ENCODE measurements around the gene ERFL. TPM values are rescaled to one million over a fixed set of nuclear protein-coding genes. Genes with fewer than 3 reads are reported as not detected.

ERFL gene
- total and polyA plus RNA-seq, 4 experiments from 2014 or later = 0.11 to 9.2 (median 6.6) TPM; not detected in 1

DNA sequence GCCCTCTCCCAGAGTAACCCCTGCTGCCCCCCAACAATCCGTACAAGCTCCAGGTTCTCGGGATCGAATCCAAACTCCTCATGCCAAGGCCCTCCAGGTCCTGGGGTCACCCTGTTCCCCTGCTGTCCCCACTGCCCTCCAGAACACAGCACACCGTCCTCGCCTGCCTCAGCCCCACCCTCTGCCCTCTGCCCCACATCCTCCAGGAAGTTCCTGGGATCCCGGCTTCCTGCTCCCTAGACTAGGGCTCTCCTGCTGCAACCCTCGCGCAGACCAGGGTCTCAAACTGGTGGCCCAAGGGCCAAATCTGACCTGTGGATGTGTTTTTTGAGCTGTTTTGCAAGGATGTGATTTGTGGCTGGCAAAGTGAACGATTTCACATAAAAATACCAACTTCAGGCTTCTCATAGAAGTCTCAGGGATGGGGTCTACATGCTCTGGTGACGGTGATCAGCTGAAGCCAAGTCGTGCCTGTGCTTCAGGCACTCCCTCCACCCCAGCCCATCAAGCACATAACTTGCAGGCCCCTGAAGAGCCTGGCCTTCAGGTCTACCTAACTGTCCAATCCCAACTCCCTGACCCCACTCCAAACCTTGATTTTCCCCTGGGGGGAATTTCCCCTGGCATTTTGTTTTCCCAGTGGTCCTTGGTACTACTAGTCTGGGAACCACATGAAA is 29.1 kb upstream of the ERFL start:
- POLR2A ChIA-PET (ENCODE audit: partially characterized antibody) = interaction anchor here (0.7 to 5.2 kb wide), 6 partner anchors 11 to 97 kb away, joined by 3 to 57 read pairs (median 27); partner anchors contain the start of genes ARHGEF1 and RPS19
- Histone ChIP-seq H3K36me3 (ENCODE audit: insufficient read depth, low read length) (no peaks in the 10 kb centered on the region), H3K27ac (ENCODE audit: low read depth, low read length) (peak overlapping the region; percentile 77), H3K9me3 (ENCODE audit: control insufficient read depth in 1 of 2, low read length in 2 of 2) (no peaks in the 10 kb centered on the region), H3K4me3 (ENCODE audit: low read length in 2 of 2) (no peak overlapping the region), H3K27me3 (ENCODE audit: insufficient read depth, low read length) (no peaks in the 10 kb centered on the region), H3K4me1 (ENCODE audit: insufficient read depth, low read length) (peaks cover 16% of the 10 kb centered on the region)
- Mint-ChIP-seq H3K36me3 (peaks cover 0 to 19% of the 10 kb centered on the region in 2 donors), H3K9me3 (no peaks in the 10 kb centered on the region), H3K4me1 (peaks cover 10 to 26% (median 17%) of the 10 kb centered on the region in 4 donors), H3K4me3 (peak overlapping the region in 7 of 8 donors; percentile 41 to 97 (median 92)), H3K27me3 (no peaks in the 10 kb centered on the region), H3K27ac (peak overlapping the region; percentile 74 to 99 (median 94))
- CTCF ChIA-PET (ENCODE audit: partially characterized antibody) = interaction anchor here (2.1 to 3.5 kb wide), 3 partner anchors 11 to 98 kb away, joined by 13 to 17 read pairs (median 14); partner anchors contain the start of gene RPS19
- no peak for DNase-seq
- intact Hi-C loops (cut with micrococcal nuclease) = no loop called here

DNA sequence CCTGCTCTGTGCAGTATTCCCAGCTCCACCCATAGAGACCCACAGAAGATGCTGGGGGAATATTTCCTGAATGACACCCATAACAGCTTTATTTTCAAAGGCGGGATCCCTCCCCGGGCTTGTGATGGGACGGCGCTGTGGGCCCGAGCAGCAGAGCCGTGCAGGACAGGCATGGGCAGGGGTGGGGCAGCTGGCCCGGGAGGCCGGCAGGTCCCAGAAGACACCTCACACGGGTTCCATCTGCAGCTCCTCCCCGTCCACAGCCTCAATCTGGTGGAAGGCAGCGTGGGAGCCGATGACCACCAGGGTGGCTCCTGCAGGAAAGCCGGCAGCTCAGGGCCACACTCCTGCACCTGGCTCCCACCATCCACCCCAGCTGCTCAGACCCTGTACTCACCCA is 28.4 kb upstream of the ERFL start:
- Mint-ChIP-seq H3K27me3 (no peaks in the 10 kb centered on the region), H3K9me3 (no peaks in the 10 kb centered on the region), H3K4me3 (no peak overlapping the region), H3K4me1 (peaks cover 13 to 28% (median 19%) of the 10 kb centered on the region in 4 donors), H3K27ac (peak overlapping the region in 3 of 7 donors; percentile 13 to 75 (median 65)), H3K36me3 (peaks cover 0 to 19% of the 10 kb centered on the region in 2 donors)
- intact Hi-C loops (cut with micrococcal nuclease) = no loop called here
- H3K36me3 ChIP-seq (ENCODE audit: insufficient read depth, low read length) = no peaks in the 10 kb centered on the region
- CTCF ChIA-PET (ENCODE audit: partially characterized antibody) = interaction anchor here (2.1 to 3.5 kb wide), 2 partner anchors 11 to 83 kb away, joined by 13 to 14 read pairs; no protein-coding TSS in a partner anchor
- no peaks in the 10 kb centered on the region for H3K9me3 ChIP-seq (ENCODE audit: control insufficient read depth in 1 of 2, low read length in 2 of 2)
- DNase-seq = no peak
- no peaks in the 10 kb centered on the region for H3K27me3 ChIP-seq (ENCODE audit: insufficient read depth, low read length)
- H3K4me1 ChIP-seq (ENCODE audit: insufficient read depth, low read length) = peaks cover 18% of the 10 kb centered on the region
- no peak overlapping the region for H3K27ac ChIP-seq (ENCODE audit: low read depth, low read length)
- POLR2A ChIA-PET (ENCODE audit: partially characterized antibody) = interaction anchor here (1.5 to 5.2 kb wide), 4 partner anchors 71 to 97 kb away, joined by 7 to 57 read pairs (median 40); partner anchors contain the start of genes ARHGEF1 and RPS19
- H3K4me3 ChIP-seq (ENCODE audit: low read length in 2 of 2) = no peak overlapping the region

DNA sequence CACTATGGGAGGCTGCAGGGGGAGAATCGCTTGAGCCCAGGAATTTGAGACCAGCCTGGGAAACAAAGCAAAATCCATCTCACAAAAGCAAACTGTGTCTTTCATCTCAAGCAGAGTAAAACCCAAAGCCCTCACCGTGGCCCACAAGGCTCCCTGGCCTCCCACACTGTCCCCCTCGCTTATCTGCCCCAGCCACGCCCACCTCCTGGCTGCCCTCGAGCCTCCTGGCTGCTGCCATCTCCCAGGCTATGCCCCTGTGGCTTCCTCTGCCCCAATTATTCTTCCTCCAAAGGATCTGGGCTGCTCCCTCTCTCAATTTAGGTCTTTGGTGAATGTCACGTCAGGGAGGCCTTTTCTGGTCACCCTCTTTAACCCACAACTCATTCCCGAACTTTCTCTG is 27.3 kb upstream of the ERFL start:
- no peak overlapping the region for H3K4me3 Mint-ChIP-seq
- CTCF ChIA-PET (ENCODE audit: partially characterized antibody) = interaction anchor here (1.4 to 2.1 kb wide), 2 partner anchors 81 to 97 kb away, joined by 3 to 14 read pairs; no protein-coding TSS in a partner anchor
- peak overlapping the region in 2 of 7 donors; percentile 35 to 57 for H3K27ac Mint-ChIP-seq
- H3K4me1 Mint-ChIP-seq = peaks cover 16 to 34% (median 24%) of the 10 kb centered on the region in 4 donors
- H3K36me3 ChIP-seq (ENCODE audit: insufficient read depth, low read length) = no peaks in the 10 kb centered on the region
- no peaks in the 10 kb centered on the region for H3K27me3 ChIP-seq (ENCODE audit: insufficient read depth, low read length)
- DNase-seq = no peak
- intact Hi-C loops (cut with micrococcal nuclease) = no loop called here
- H3K36me3 Mint-ChIP-seq = peaks cover 0 to 19% of the 10 kb centered on the region in 2 donors
- POLR2A ChIA-PET (ENCODE audit: partially characterized antibody) = no interaction called here
- H3K9me3 Mint-ChIP-seq = no peaks in the 10 kb centered on the region
- H3K27me3 Mint-ChIP-seq = no peaks in the 10 kb centered on the region
- H3K4me1 ChIP-seq (ENCODE audit: insufficient read depth, low read length) = peaks cover 24% of the 10 kb centered on the region
- no peak overlapping the region for H3K27ac ChIP-seq (ENCODE audit: low read depth, low read length)
- H3K4me3 ChIP-seq (ENCODE audit: low read length in 2 of 2) = no peak overlapping the region
- H3K9me3 ChIP-seq (ENCODE audit: control insufficient read depth in 1 of 2, low read length in 2 of 2) = no peaks in the 10 kb centered on the region

DNA sequence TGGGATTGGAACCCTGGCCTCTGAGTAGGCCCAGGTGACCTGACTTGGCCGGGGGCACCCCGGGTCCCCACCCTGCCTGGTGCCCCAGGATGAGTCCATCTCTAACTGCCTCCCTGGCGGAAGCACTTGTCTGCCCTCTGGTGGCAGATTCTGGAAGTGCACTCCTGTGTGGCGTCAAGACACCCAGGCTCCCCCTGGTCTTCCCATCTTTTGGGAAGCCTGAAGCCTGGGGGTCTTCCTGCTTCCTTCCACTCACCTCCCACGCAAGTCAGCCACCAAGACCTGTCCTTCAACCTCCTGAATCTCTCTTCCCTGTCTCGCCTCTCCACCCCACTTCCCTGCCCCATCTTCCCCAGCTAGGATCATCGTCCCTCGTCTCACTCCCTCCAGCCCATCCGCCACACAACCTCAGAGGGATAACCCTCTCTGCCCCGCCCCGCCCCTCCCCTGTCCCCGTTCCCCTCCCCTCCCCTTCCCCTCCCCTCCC is 23.5 kb upstream of the ERFL start:
- H3K4me1 Mint-ChIP-seq = peaks cover 10 to 30% (median 15%) of the 10 kb centered on the region in 4 donors
- POLR2A ChIA-PET (ENCODE audit: partially characterized antibody) = interaction anchor here (1.6 to 5.4 kb wide), 5 partner anchors 63 to 92 kb away, joined by 3 to 43 read pairs (median 10); partner anchors contain the start of gene RPS19
- H3K9me3 Mint-ChIP-seq = no peaks in the 10 kb centered on the region
- DNase-seq = peak; percentile 72 to 83 (median 76)
- Histone ChIP-seq H3K4me3 (ENCODE audit: low read length in 2 of 2) (no peak overlapping the region), H3K27me3 (ENCODE audit: insufficient read depth, low read length) (no peaks in the 10 kb centered on the region), H3K27ac (ENCODE audit: low read depth, low read length) (no peak overlapping the region), H3K4me1 (ENCODE audit: insufficient read depth, low read length) (peaks cover 12% of the 10 kb centered on the region), H3K36me3 (ENCODE audit: insufficient read depth, low read length) (no peaks in the 10 kb centered on the region), H3K9me3 (ENCODE audit: control insufficient read depth in 1 of 2, low read length in 2 of 2) (no peaks in the 10 kb centered on the region)
- peaks cover 0 to 4% of the 10 kb centered on the region in 2 donors for H3K36me3 Mint-ChIP-seq
- H3K4me3 Mint-ChIP-seq = peak overlapping the region in 2 of 8 donors; percentile 5 to 42
- no peaks in the 10 kb centered on the region for H3K27me3 Mint-ChIP-seq
- peak overlapping the region; percentile 42 to 90 (median 81) for H3K27ac Mint-ChIP-seq
- CTCF ChIA-PET (ENCODE audit: partially characterized antibody) = interaction anchor here (1.1 to 9.6 kb wide), 9 partner anchors 9 to 158 kb away, joined by 3 to 85 read pairs (median 6); partner anchors contain the start of genes CD79A and RPS19
- intact Hi-C loops (cut with micrococcal nuclease) = loop anchor here (1.0 to 2.0 kb wide), 5 partner anchors 17 to 158 kb away; no protein-coding TSS in a partner anchor

DNA sequence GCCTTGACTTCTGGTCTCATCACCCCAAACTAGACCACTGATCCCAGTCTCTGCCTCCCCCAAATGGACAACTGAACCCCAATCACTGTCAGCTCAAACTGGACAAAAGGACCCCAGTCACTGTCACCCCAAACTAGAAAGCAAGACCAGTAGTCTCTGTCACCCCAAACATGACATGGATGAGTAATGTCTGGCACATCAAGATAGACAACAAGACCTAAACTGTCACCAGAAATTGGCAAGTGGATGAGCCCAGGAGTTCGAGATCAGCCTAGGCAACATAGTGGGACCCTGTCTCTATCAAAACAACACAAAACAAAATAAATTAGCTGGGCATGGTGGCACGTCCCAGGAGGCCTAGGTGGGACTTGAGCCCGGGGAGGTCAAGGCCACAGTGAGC is 18.8 kb upstream of the ERFL start:
- DNase-seq = no peak
- H3K27ac ChIP-seq (ENCODE audit: low read depth, low read length) = peak overlapping the region; percentile 45
- ChIA-PET POLR2A (ENCODE audit: partially characterized antibody) (interaction anchor here (2.6 to 6.4 kb wide), 6 partner anchors 12 to 87 kb away, joined by 15 to 106 read pairs (median 40); partner anchors contain the start of genes ARHGEF1, RABAC1 and RPS19), CTCF (ENCODE audit: partially characterized antibody) (interaction anchor here (0.6 to 9.6 kb wide), 8 partner anchors 10 to 111 kb away, joined by 3 to 85 read pairs (median 8); partner anchors contain the start of genes RABAC1 and RPS19)
- no peaks in the 10 kb centered on the region for H3K27me3 ChIP-seq (ENCODE audit: insufficient read depth, low read length)
- Mint-ChIP-seq H3K9me3 (peaks cover 0 to 4% (median 0%) of the 10 kb centered on the region in 8 donors), H3K36me3 (peaks cover 0 to 1% of the 10 kb centered on the region in 2 donors), H3K4me3 (peak overlapping the region in 4 of 8 donors; percentile 7 to 81 (median 44)), H3K4me1 (peaks cover 25 to 59% (median 40%) of the 10 kb centered on the region in 4 donors), H3K27me3 (no peaks in the 10 kb centered on the region), H3K27ac (peak overlapping the region; percentile 89 to 97 (median 95))
- intact Hi-C loops (cut with micrococcal nuclease) = loop anchor here (5.0 kb wide), 1 partner anchor 35 kb away; no protein-coding TSS in a partner anchor
- H3K4me1 ChIP-seq (ENCODE audit: insufficient read depth, low read length) = peaks cover 38% of the 10 kb centered on the region
- no peak overlapping the region for H3K4me3 ChIP-seq (ENCODE audit: low read length in 2 of 2)
- H3K9me3 ChIP-seq (ENCODE audit: control insufficient read depth in 1 of 2, low read length in 2 of 2) = no peaks in the 10 kb centered on the region
- H3K36me3 ChIP-seq (ENCODE audit: insufficient read depth, low read length) = no peaks in the 10 kb centered on the region

DNA sequence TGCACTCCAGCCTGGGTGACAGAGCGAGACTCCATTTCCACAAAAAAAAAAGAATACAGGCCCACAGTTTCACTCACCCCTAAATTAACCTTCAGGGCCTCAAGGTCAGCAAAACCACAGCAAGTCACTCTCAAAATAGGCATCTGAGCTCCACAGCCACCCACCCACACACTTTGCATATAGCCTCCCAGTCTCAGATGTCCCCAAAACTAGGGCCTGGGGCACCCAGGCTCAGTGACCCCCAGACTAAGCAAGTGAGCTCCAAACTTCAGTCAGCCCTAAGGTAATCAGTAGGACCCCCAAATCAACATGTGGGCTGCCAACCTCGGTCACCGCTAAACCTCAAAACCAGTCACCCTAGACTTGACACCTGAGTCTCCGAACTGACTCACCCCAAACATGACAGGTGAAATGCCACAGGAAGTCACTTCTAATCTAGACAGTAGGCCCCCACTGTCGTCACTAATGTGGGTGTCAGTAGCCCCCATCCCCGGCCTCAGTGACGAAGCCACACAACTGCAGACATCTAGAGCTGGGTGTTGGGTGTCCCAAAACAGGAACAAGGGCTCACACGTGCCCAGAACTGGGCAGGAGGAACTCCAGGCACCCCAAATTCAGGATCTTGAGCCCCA is 17.0 kb upstream of the ERFL start:
- Histone ChIP-seq H3K27me3 (ENCODE audit: insufficient read depth, low read length) (no peaks in the 10 kb centered on the region), H3K9me3 (ENCODE audit: control insufficient read depth in 1 of 2, low read length in 2 of 2) (no peaks in the 10 kb centered on the region), H3K36me3 (ENCODE audit: insufficient read depth, low read length) (no peaks in the 10 kb centered on the region), H3K27ac (ENCODE audit: low read depth, low read length) (peak overlapping the region; percentile 41), H3K4me1 (ENCODE audit: insufficient read depth, low read length) (peaks cover 38% of the 10 kb centered on the region), H3K4me3 (ENCODE audit: low read length in 2 of 2) (no peak overlapping the region)
- peak; percentile 88 to 99 (median 90) for DNase-seq
- Mint-ChIP-seq H3K4me1 (peaks cover 23 to 63% (median 38%) of the 10 kb centered on the region in 4 donors), H3K27ac (peak overlapping the region; percentile 95 to 100 (median 99)), H3K36me3 (peaks cover 0 to 1% of the 10 kb centered on the region in 2 donors), H3K27me3 (peaks cover 0 to 2% of the 10 kb centered on the region in 2 donors), H3K4me3 (peak overlapping the region; percentile 59 to 86 (median 68)), H3K9me3 (peaks cover 0 to 4% (median 0%) of the 10 kb centered on the region in 8 donors)
- intact Hi-C loops (cut with micrococcal nuclease) = loop anchor here (1.0 to 5.0 kb wide), 2 partner anchors 8 to 33 kb away; no protein-coding TSS in a partner anchor
- POLR2A ChIA-PET (ENCODE audit: partially characterized antibody) = interaction anchor here (0.7 to 6.4 kb wide), 16 partner anchors 9 to 85 kb away, joined by 3 to 106 read pairs (median 8); partner anchors contain the start of genes ARHGEF1, CD79A, ERFL and RABAC1
- CTCF ChIA-PET (ENCODE audit: partially characterized antibody) = interaction anchor here (0.8 to 9.6 kb wide), 11 partner anchors 8 to 239 kb away, joined by 3 to 85 read pairs (median 6); partner anchors contain the start of genes RABAC1 and RPS19

Data from CD4-positive, alpha-beta memory T cell (primary cell).